Measurements from ENCODE around the gene SMPD3.

DNA sequence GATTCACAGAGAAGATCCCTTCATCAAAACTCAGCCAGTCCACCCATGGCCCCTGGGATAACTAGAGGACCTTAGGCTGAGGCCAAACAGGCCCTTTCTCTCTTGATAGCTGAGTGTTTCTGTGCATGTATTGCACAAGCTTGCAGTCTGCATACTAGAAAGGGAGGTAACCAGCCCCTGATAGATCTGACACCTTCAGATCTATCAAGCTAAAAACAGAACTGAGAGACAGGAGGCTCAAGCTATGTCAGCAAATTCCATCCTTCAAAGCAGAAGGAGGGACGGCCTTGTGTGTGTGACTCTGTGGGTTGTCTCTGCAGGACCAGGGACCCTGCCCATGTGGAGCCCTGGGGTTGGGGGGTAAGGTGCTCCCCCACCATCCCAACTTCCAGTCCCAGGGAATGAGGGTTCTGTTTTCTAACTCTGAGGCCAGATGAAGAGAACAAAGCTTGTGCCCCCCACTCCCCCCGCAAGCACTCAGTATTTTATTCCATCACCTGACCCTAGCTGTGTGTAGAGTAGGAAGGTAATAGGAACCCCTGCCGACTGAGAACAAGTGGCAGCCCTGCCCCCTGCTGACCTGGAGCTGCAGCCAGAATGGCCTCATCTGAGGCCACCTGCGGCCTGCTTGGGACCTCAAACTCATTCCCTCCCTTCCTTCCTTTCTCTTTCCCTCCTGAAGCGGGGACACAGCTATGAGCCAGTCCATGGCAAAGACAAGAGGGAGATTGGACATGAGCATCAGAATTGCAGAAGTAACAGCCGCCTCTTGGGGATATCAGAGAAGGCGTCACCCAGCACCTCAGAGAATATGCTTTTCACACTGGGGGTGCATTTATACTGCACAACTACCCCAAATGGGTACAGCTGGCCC lies 63.8 kb downstream of the SMPD3 start:
- TF ChIP-seq, protein P1, sequence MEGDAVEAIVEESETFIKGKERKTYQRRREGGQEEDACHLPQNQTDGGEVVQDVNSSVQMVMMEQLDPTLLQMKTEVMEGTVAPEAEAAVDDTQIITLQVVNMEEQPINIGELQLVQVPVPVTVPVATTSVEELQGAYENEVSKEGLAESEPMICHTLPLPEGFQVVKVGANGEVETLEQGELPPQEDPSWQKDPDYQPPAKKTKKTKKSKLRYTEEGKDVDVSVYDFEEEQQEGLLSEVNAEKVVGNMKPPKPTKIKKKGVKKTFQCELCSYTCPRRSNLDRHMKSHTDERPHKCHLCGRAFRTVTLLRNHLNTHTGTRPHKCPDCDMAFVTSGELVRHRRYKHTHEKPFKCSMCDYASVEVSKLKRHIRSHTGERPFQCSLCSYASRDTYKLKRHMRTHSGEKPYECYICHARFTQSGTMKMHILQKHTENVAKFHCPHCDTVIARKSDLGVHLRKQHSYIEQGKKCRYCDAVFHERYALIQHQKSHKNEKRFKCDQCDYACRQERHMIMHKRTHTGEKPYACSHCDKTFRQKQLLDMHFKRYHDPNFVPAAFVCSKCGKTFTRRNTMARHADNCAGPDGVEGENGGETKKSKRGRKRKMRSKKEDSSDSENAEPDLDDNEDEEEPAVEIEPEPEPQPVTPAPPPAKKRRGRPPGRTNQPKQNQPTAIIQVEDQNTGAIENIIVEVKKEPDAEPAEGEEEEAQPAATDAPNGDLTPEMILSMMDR (conservative IDR thresholded peaks at IDR 0.05 in 1 of 2, IDR thresholded peaks at IDR 0.05 in 1 of 2; ENCODE audit: extremely low read depth in 1 of 2, insufficient read depth in 1 of 2, low read depth in 1 of 2, low read length in 2 of 2): no peak
- TF ChIP-seq EZH2 (IDR thresholded peaks at IDR 0.05; ENCODE audit: borderline replicate concordance, low read length): no peak
